ENCODE measurements around the gene TNIP1. TPM values are rescaled to one million over a fixed set of nuclear protein-coding genes. Genes with fewer than 3 reads are reported as not detected.
A peak's percentile ranks its signal among the peaks of the same experiment; 100 is the strongest.

Gene TNIP1
- total RNA-seq, 4 donors from 2014 or later: 63.9 to 296 (median 223) TPM

GRCh38 chr5:151051931-151052608, 28.8 kb downstream of the TNIP1 start:
- peak overlapping the region; percentile 15 to 82 (median 43) for H3K27ac ChIP-seq
- in situ Hi-C loops (cut with MboI; ENCODE audit: low pct_ligation_motif_present in 1 of 4, low pct_unique_long_range_greater_than_20kb in 1 of 4, low sequenced_read_pairs in 3 of 4): loop anchor here (5.0 to 10.0 kb wide), 2 partner anchors 63 to 65 kb away; no protein-coding TSS in a partner anchor
- H3K27me3 ChIP-seq: no peaks in the 10 kb centered on the region
- TF ChIP-seq CTCF (IDR thresholded peaks at IDR 0.05) (no peak), EP300 (IDR thresholded peaks at IDR 0.05; ENCODE audit: low read depth) (no peak), POLR2AphosphoS5 (IDR thresholded peaks at IDR 0.05) (no peak), POLR2A (IDR thresholded peaks at IDR 0.05) (no peak)
- 73 to 78% methylated on average over 2 to 10 of the region's 10 CpGs for WGBS, 2 donors (ENCODE audit: low coverage in 1 of 2)
- peaks cover 0 to 39% (median 18%) of the 10 kb centered on the region in 4 donors for H3K36me3 ChIP-seq
- no peaks in the 10 kb centered on the region for H3K9me3 ChIP-seq
- no peak overlapping the region for H3K4me3 ChIP-seq
- peaks cover 5 to 34% (median 13%) of the 10 kb centered on the region in 4 donors for H3K4me1 ChIP-seq
- intact Hi-C loops (cut with DNase I; ENCODE audit: low total_unique reads): loop anchor here (2.0 kb wide), 1 partner anchor 63 kb away; no protein-coding TSS in a partner anchor
- DNase-seq: no peak

DNA sequence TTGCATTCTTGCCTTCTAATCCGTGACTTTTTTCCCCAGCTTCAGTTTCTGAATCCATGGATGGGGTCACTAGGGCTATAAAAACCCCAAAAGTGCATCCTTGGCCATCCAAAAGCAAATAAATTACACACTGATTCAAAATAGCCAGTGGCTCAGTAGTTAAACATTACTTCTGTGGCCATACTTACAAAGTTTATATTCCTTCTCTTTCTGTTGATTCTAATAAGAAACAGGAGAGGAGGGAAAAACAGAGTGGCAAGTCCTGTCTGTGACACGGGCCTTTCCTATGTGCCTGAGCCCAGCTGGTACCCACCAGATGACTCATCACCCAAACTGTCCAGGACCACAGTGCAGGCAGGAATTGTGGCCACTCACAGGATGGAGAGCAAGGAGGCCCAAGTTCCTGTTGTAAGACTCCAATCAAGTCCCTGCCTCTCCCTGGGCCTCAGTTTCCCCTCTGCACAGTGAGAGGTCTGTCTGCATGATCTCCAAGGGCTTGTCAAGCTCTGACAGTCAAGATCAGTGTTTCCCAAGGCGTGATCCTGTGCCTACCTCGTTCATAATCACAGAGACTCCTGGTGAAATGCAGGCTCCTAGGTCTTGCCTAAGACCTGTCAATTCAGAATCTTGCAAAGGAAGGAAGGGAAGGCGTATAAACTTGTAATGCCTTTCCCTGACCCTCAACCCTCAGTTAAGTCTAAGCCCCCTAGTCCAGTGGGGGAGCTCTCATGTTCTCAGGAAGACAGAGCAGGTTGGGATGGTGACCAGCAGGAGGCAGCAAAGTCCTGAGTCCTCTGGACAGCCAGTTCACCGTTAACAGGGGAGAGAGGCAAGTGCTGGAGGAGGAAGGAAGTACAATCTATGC, 29.5 kb downstream of the TNIP1 start:
- in situ Hi-C loops (cut with MboI; ENCODE audit: low pct_ligation_motif_present in 1 of 4, low pct_unique_long_range_greater_than_20kb in 1 of 4, low sequenced_read_pairs in 3 of 4): loop anchor here (5.0 to 10.0 kb wide), 2 partner anchors 64 to 66 kb away; no protein-coding TSS in a partner anchor
- peak; percentile 85 to 95 (median 86) for TF ChIP-seq CTCF (IDR thresholded peaks at IDR 0.05)
- no peak for TF ChIP-seq EP300 (IDR thresholded peaks at IDR 0.05; ENCODE audit: low read depth)
- no peak for TF ChIP-seq POLR2A (IDR thresholded peaks at IDR 0.05)
- TF ChIP-seq POLR2AphosphoS5 (IDR thresholded peaks at IDR 0.05): no peak
- Histone ChIP-seq H3K36me3 (peaks cover 0 to 46% (median 15%) of the 10 kb centered on the region in 4 donors), H3K27ac (peak overlapping the region; percentile 15 to 82 (median 43)), H3K27me3 (no peaks in the 10 kb centered on the region), H3K4me3 (no peak overlapping the region), H3K9me3 (no peaks in the 10 kb centered on the region), H3K4me1 (peaks cover 5 to 34% (median 13%) of the 10 kb centered on the region in 4 donors)
- intact Hi-C loops (cut with DNase I; ENCODE audit: low total_unique reads): loop anchor here (2.0 kb wide), 1 partner anchor 64 kb away; no protein-coding TSS in a partner anchor
- WGBS, 2 donors (ENCODE audit: low coverage in 1 of 2): 60 to 80% methylated on average over 1 to 6 of the region's 6 CpGs
- DNase-seq: peak; percentile 89

DNA sequence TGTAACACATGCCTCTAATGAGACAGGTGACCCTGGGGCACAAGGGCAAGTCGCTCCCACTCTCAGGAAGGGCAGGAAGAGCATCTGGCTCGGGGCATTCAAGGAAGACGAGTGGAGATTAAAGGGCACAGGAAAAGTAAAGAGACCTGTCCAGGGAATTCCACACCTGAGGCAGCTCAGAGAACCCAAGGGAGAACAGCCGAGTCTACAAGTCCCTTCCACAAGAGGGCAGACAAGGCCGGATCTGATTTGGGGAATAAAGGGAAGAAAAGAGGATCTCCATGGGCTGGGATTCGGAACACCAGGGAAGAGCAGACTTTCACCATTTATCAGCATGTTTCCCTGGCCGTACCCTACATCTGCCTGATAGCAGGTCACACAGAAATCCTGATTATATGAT, 32.3 kb downstream of the TNIP1 start:
- Histone ChIP-seq H3K4me1 (peaks cover 0 to 16% (median 5%) of the 10 kb centered on the region in 4 donors), H3K27ac (no peak overlapping the region), H3K36me3 (peaks cover 0 to 62% (median 24%) of the 10 kb centered on the region in 4 donors), H3K27me3 (no peaks in the 10 kb centered on the region), H3K9me3 (no peaks in the 10 kb centered on the region), H3K4me3 (no peak overlapping the region)
- in situ Hi-C loops (cut with MboI; ENCODE audit: low pct_ligation_motif_present in 1 of 4, low pct_unique_long_range_greater_than_20kb in 1 of 4, low sequenced_read_pairs in 3 of 4): no loop called here
- 58 to 69% methylated on average over 4 to 7 of the region's 7 CpGs for WGBS, 2 donors (ENCODE audit: low coverage in 1 of 2)
- intact Hi-C loops (cut with DNase I; ENCODE audit: low total_unique reads): loop anchor here (5.0 kb wide), 1 partner anchor 46 kb away; no protein-coding TSS in a partner anchor
- TF ChIP-seq CTCF (IDR thresholded peaks at IDR 0.05) (peak in 2 of 5 experiments; percentile 6 to 19), EP300 (IDR thresholded peaks at IDR 0.05; ENCODE audit: low read depth) (no peak)
- DNase-seq: no peak

Data from transverse colon (tissue), 4 donors.